Subcutaneous abdominal adipose tissue (tissue), 5 donors: ENCODE results near the gene CYP4F11.

ENCODE experiments used
- H3K27ac ChIP-seq: one replicate; pipeline ENCODE4 v1.7.0; 2013; ENCODE audit warnings: low read depth, mild to moderate bottlenecking, inconsistent platforms, low read length, moderate library complexity
- H3K27me3 ChIP-seq, 5 donors: one replicate each; pipeline ENCODE4 v1.7.0; 2013; ENCODE audit warnings: low read length in 5 of 5, inconsistent platforms in 1 of 5; ENCODE audit not compliant: control insufficient read depth in 5 of 5, insufficient read depth in 4 of 5
- H3K36me3 ChIP-seq, 5 donors: one replicate each; pipeline ENCODE4 v1.7.0; 2013; ENCODE audit warnings: low read length in 5 of 5; ENCODE audit not compliant: control insufficient read depth in 5 of 5, insufficient read depth in 5 of 5
- H3K4me1 ChIP-seq, 5 donors: one replicate each; pipeline ENCODE4 v1.7.0; 2013; ENCODE audit warnings: low read length in 5 of 5, mild to moderate bottlenecking in 3 of 5, moderate library complexity in 1 of 5; ENCODE audit not compliant: control insufficient read depth in 5 of 5, insufficient read depth in 5 of 5
- H3K4me3 ChIP-seq, 5 donors: one replicate each; pipeline ENCODE4 v1.7.0; 2013; ENCODE audit warnings: low read length in 5 of 5, low read depth in 1 of 5
- H3K9ac ChIP-seq, 5 donors: one replicate each; pipeline ENCODE4 v1.7.0; 2013; ENCODE audit warnings: low read length in 5 of 5, mild to moderate bottlenecking in 4 of 5, moderate library complexity in 3 of 5
- H3K9me3 ChIP-seq, 5 donors: one replicate each; pipeline ENCODE4 v1.7.0; 2013; ENCODE audit warnings: low read length in 5 of 5; ENCODE audit not compliant: control insufficient read depth in 5 of 5
- donor health status: healthy.
- donor health status: healthy.
- donor health status: healthy.
- donor health status: healthy.
- donor health status: healthy.

The CYP4F11 gene

DNA sequence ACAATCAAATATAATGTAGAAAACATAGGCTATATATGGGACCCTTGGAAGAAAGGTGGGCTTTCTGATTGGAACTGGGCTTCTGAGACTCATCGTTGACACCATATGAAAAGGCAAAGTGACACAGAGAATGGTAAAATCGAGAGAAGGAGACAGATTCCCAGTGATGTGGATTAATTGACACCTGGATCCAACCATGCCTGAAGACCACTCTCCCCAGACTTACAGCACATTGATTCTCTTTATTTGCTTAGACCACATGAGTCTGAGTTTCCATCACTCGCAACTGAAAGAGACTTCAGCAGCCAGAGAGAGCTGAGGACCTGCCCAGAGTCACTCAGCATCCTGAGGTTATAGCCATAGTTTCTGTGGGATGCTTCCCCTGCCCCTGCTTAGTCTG, 6.0 kb downstream of the CYP4F11 start:
- peaks cover 0 to 7% (median 0%) of the 10 kb centered on the region in 5 donors for H3K9me3 ChIP-seq
- peaks cover 14 to 43% (median 37%) of the 10 kb centered on the region in 5 donors for H3K27me3 ChIP-seq
- H3K4me3 ChIP-seq, result no peak overlapping the region
- H3K4me1 ChIP-seq, result no peaks in the 10 kb centered on the region
- no peak overlapping the region for H3K27ac ChIP-seq
- no peaks in the 10 kb centered on the region for H3K36me3 ChIP-seq
- H3K9ac ChIP-seq, result no peak overlapping the region

DNA sequence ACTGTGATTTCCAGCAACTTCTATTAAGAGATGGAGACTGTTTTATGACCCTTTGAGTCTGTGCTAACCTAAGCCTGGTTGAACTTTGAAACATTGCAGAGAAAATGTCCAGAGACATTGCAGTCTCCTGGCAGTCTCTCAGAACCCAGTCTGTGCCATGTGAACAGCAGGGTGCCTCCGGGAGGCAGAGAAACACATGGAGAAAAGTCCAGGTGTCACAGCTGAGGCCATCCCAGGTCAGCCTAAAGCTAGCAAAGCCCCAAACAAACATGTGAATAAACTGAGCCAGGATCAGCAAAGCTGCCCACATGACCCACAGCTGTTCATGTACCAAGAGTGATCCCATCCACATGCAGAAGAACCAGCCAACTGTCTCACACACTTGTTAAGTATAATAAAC, 7.8 kb downstream of the CYP4F11 start:
- H3K4me1 ChIP-seq, result no peaks in the 10 kb centered on the region
- H3K27me3 ChIP-seq, result peaks cover 14 to 45% (median 37%) of the 10 kb centered on the region in 5 donors
- no peak overlapping the region for H3K27ac ChIP-seq
- no peak overlapping the region for H3K4me3 ChIP-seq
- H3K36me3 ChIP-seq, result no peaks in the 10 kb centered on the region
- peaks cover 0 to 7% (median 0%) of the 10 kb centered on the region in 5 donors for H3K9me3 ChIP-seq
- no peak overlapping the region for H3K9ac ChIP-seq

DNA sequence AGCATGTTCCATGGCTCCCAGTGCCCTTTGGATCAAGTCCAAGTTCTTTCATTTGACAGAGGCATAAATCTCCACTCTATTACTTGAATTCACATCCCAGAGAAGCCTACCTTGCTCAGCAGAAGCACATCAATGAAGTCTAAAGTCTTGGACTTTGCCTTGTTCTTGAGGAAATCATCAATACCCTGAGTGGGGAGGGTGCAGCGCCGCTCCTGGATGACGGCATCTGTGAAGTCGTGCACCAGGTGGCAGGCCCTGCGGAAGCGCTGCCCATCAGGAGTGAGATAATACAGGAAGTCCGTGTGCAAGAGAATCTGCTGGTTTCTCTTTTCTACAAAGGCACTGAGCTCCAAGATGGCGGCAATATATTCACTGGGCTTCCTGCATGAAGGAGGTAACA, 10.6 kb downstream of the CYP4F11 start:
- H3K9me3 ChIP-seq, result peaks cover 0 to 4% (median 0%) of the 10 kb centered on the region in 5 donors
- H3K27ac ChIP-seq, result no peak overlapping the region
- H3K4me3 ChIP-seq, result no peak overlapping the region
- no peaks in the 10 kb centered on the region for H3K4me1 ChIP-seq
- peaks cover 10 to 23% (median 16%) of the 10 kb centered on the region in 5 donors for H3K27me3 ChIP-seq
- H3K9ac ChIP-seq, result no peak overlapping the region
- H3K36me3 ChIP-seq, result no peaks in the 10 kb centered on the region

DNA sequence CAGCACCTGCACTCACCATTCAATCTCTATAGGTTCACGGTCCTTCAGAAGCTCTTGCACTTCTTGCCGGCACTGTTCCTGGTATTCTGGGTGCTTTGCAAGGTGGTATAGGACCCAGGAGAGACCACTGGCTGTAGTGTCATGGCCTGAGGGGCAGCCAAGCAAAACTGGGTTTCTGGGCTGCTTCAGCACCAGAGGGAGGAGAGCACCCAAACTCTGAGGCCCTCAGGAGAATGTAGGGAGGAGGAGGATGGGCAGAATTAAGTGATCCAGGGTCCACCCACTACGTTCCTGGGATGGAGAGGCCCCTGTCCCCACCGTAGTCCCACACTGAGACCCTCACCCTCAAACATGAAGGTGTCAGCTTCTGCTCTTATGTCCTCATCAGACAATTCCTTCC, 12.3 kb downstream of the CYP4F11 start:
- H3K27me3 ChIP-seq, result peaks cover under 1 to 18% (median 6%) of the 10 kb centered on the region in 5 donors
- H3K4me1 ChIP-seq, result no peaks in the 10 kb centered on the region
- peaks cover 0 to 3% (median 0%) of the 10 kb centered on the region in 5 donors for H3K9me3 ChIP-seq
- H3K9ac ChIP-seq, result no peak overlapping the region
- no peak overlapping the region for H3K4me3 ChIP-seq
- H3K27ac ChIP-seq, result no peak overlapping the region
- no peaks in the 10 kb centered on the region for H3K36me3 ChIP-seq

DNA sequence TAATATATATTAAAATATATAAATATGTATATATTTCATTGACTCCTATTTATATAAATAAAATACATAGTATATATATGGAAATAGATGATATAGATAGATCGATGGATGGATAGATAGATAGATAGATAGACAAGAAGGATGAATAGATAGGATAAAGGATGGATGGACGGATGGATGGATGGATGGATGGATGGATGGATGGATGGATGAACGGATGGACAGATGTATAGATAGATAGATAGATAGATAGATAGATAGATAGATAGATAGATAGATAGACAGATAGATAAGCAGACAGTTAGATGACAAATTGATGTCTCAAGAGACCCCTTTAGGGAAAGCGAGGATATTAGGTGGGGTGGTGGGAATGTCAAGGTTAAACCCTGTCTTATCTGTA, 15.1 kb downstream of the CYP4F11 start:
- Histone ChIP-seq H3K9ac (no peak overlapping the region), H3K36me3 (no peaks in the 10 kb centered on the region), H3K4me1 (no peaks in the 10 kb centered on the region), H3K9me3 (peaks cover 0 to 14% (median 7%) of the 10 kb centered on the region in 5 donors), H3K27me3 (peaks cover 0 to 13% (median 3%) of the 10 kb centered on the region in 5 donors), H3K27ac (no peak overlapping the region), H3K4me3 (no peak overlapping the region)

DNA sequence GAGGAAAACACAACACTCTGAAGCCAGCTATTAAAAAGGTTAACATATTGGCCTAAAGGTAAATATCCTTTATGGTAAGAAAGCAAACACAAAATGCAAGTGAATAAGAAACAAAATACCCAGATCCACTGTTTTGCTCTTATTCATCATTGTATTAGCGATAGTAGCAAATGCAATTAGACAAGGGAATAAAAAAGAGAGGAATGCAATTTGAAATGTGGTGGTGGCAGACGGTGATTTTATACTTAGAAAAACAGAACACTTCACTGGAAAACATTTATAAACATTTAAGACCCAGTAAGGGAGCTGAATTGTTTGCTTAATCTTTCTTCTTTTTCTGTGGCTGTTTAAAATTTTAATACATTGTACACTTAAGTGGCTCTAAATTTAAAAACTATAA, 19.2 kb downstream of the CYP4F11 start:
- Histone ChIP-seq H3K27me3 (peaks cover 7 to 22% (median 16%) of the 10 kb centered on the region in 5 donors), H3K9me3 (peaks cover 0 to 17% (median 11%) of the 10 kb centered on the region in 5 donors), H3K4me1 (no peaks in the 10 kb centered on the region), H3K36me3 (no peaks in the 10 kb centered on the region), H3K4me3 (no peak overlapping the region), H3K27ac (no peak overlapping the region), H3K9ac (no peak overlapping the region)

DNA sequence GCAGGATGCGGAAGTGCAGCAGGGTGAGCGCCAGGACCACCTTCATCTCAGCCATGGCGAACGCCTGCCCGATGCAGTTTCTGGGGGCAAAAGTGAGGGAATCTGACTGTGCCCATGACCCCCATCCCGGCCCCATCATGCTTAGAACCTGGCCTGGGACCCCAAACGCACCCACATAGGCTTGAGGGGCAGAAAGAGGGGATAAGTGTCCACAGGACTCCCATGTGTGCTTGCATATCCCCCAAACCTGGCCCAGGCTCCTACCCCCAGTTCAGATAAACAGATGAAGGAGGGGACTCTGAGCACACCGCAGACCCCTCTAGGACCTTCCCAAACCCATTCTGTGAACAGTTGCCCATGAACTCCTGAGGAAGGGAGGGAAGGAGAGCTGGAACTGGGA, 20.5 kb downstream of the CYP4F11 start:
- Histone ChIP-seq H3K27me3 (peaks cover 7 to 22% (median 16%) of the 10 kb centered on the region in 5 donors), H3K4me3 (no peak overlapping the region), H3K9ac (no peak overlapping the region), H3K27ac (no peak overlapping the region), H3K4me1 (no peaks in the 10 kb centered on the region), H3K36me3 (no peaks in the 10 kb centered on the region), H3K9me3 (peaks cover 0 to 17% (median 11%) of the 10 kb centered on the region in 5 donors)

DNA sequence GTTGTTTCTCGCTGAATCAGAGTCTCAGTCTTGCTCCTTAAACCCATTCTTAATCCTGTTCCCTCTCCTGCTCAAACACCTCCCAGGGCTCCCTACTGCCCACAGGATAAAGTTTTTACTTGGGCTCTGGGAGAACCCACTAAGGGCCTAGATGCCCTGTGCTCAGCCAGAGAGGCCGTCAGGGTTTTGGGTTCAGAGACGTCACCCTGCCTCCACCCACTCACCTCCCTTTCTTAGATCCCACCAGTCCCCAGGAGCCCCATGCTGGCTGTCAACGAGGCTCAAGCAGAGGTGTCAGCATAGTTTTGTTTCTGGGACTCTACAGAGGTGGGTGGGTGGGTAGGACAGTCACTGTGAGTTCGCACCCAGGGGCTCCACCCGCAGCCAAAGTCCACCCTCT, 20.9 kb downstream of the CYP4F11 start:
- H3K36me3 ChIP-seq, result no peaks in the 10 kb centered on the region
- H3K4me1 ChIP-seq, result no peaks in the 10 kb centered on the region
- no peak overlapping the region for H3K27ac ChIP-seq
- no peak overlapping the region for H3K4me3 ChIP-seq
- H3K9me3 ChIP-seq, result peaks cover 0 to 17% (median 11%) of the 10 kb centered on the region in 5 donors
- peaks cover 7 to 25% (median 16%) of the 10 kb centered on the region in 5 donors for H3K27me3 ChIP-seq
- H3K9ac ChIP-seq, result no peak overlapping the region

DNA sequence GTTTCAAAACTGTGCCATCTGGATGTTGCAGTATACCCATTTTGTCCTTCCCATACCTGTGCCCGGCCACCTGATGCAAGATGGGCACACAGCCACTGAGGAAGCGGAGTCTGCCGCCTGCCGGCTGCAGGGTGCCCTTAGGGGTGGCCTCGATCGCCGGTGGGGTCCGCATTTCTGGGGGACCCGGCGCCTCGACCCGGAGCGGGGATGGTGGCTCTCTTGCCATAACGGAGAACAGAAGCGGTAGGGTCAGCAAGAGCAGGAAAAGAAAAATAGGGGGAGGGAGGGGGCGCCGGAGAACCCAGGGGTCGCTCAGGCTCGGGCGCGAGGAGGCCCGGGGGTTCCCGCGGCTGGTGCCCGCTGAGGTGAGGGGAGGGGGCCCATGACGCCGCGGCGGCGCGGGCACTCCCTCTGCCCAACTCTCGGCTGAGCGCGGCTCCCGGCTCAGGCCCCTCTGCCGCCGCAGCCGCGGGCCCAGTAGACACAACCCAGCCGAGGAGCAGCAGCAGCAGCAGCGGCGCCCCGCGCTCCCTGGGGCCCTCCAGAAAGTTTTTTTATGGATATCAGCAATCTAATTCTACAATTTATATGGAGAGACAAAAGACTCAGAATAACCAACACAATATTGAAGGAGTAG, 22.6 kb downstream of the CYP4F11 start:
- Histone ChIP-seq H3K9me3 (peaks cover 0 to 17% (median 11%) of the 10 kb centered on the region in 5 donors), H3K27ac (no peak overlapping the region), H3K36me3 (no peaks in the 10 kb centered on the region), H3K4me1 (no peaks in the 10 kb centered on the region), H3K4me3 (no peak overlapping the region), H3K27me3 (peaks cover 7 to 27% (median 15%) of the 10 kb centered on the region in 5 donors), H3K9ac (no peak overlapping the region)

DNA sequence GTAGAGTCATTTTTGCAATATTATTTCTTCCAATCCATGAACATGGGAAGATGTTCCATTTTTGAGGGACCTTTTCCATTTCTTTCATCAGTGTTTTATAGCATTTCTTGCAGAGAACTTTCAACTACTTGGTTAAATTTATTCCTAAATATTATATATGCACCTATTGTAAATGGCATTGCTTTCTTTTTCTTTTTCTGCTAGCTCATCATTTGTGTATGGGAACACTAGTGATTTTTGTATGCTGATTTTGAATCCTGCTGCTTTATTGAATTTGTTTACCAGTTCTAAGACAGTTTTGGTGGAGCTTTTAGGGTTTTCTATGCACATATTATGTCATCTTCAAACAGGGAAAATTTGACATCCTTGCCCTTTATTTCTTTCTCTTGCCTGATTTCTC, 29.3 kb downstream of the CYP4F11 start:
- H3K9ac ChIP-seq, result no peak overlapping the region
- H3K9me3 ChIP-seq, result peaks cover 0 to 9% (median 3%) of the 10 kb centered on the region in 5 donors
- no peaks in the 10 kb centered on the region for H3K4me1 ChIP-seq
- H3K27me3 ChIP-seq, result peaks cover 0 to 6% (median 2%) of the 10 kb centered on the region in 5 donors
- H3K27ac ChIP-seq, result no peak overlapping the region
- H3K36me3 ChIP-seq, result no peaks in the 10 kb centered on the region
- no peak overlapping the region for H3K4me3 ChIP-seq
